Body of pancreas (tissue), 4 donors: ENCODE measurements around the gene GRIP2.

ENCODE experiments used
- POLR2A ChIP-seq, 3 donors: fragments of 450-650 bp; IDR thresholded peaks; one replicate each; pipeline ENCODE4 v1.6.1; 2016; ENCODE audit warnings: antibody characterized with exemption in 3 of 3, mild to moderate bottlenecking in 2 of 3
- TF ChIP-seq, protein P1 (sequence below), 7 experiments: fragments of 450-650 bp in 4 of 7; fragments of 200-600 bp in 3 of 7; sonication (generic) in 3 of 7; IDR thresholded peaks; one replicate each; pipeline ENCODE4 v1.5.1; 2016 to 2019; ENCODE audit warnings: antibody characterized with exemption in 7 of 7

DNA sequence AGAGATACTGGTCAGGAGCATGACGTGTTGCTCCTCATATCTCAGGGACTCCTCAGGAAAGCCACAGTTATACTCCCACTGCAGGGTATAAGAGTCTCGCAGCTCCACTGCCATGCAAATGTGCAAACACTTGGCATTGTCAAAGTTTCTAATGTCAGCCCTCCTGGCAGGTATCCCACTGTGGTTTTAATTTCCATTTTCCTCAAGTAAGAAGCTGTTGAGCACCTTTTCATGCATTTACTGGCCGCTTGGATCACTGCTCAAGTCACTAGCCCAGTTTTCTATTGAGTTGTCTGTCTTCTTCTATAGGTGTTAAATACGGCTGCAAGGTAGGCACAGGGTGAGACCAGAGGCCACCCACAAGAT is 41.9 kb upstream of the GRIP2 start:
- TF ChIP-seq POLR2A (IDR thresholded peaks at IDR 0.05): no peak
- TF ChIP-seq, protein P1, sequence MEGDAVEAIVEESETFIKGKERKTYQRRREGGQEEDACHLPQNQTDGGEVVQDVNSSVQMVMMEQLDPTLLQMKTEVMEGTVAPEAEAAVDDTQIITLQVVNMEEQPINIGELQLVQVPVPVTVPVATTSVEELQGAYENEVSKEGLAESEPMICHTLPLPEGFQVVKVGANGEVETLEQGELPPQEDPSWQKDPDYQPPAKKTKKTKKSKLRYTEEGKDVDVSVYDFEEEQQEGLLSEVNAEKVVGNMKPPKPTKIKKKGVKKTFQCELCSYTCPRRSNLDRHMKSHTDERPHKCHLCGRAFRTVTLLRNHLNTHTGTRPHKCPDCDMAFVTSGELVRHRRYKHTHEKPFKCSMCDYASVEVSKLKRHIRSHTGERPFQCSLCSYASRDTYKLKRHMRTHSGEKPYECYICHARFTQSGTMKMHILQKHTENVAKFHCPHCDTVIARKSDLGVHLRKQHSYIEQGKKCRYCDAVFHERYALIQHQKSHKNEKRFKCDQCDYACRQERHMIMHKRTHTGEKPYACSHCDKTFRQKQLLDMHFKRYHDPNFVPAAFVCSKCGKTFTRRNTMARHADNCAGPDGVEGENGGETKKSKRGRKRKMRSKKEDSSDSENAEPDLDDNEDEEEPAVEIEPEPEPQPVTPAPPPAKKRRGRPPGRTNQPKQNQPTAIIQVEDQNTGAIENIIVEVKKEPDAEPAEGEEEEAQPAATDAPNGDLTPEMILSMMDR (IDR thresholded peaks at IDR 0.05): no peak
